ENCODE data around the gene RBMS3. TPM values are rescaled to one million over a fixed set of nuclear protein-coding genes. Genes with fewer than 3 reads are reported as not detected.

Gene RBMS3
- total RNA-seq, 3 donors from 2014 or later: 0.81 to 1.9 (median 1.1) TPM

GRCh38 chr3:29859726-29860270 is 578.9 kb downstream of the RBMS3 start:
- ATAC-seq (no peak), DNase-seq (no peak)
- H3K4me3 Mint-ChIP-seq: no peak overlapping the region
- peaks cover 3% of the 10 kb centered on the region for H3K27me3 Mint-ChIP-seq (ENCODE audit: low read depth)
- no peaks in the 10 kb centered on the region for H3K36me3 Mint-ChIP-seq (ENCODE audit: insufficient read depth)
- no peaks in the 10 kb centered on the region for H3K4me1 Mint-ChIP-seq (ENCODE audit: low read depth)
- no peaks in the 10 kb centered on the region for H3K9me3 Mint-ChIP-seq

DNA sequence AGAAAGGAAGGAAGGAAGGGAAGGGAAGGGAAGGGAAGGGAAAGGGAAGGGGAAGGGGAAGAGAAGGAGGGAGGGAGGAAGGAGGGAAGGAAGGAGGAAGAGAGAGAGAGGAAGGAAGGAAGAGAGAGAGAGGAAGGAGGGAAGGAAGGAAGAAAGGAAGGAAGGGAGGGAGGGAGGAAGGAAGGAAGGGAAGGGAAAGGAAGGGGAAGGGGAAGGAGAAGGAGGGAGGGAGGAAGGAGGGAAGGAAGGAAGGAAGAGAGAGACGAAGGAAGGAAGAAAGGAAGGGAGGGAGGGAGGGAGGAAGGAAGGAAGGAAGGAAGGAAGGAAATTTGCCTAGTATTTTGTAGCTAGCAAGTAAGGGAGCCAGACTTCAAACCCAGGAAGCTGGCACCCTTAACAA is 583.9 kb downstream of the RBMS3 start:
- H3K27me3 Mint-ChIP-seq (ENCODE audit: low read depth): peaks cover 3% of the 10 kb centered on the region
- no peaks in the 10 kb centered on the region for H3K9me3 Mint-ChIP-seq
- no peak overlapping the region for H3K4me3 Mint-ChIP-seq
- no peaks in the 10 kb centered on the region for H3K4me1 Mint-ChIP-seq (ENCODE audit: low read depth)
- no peaks in the 10 kb centered on the region for H3K36me3 Mint-ChIP-seq (ENCODE audit: insufficient read depth)
- no peak for DNase-seq
- ATAC-seq: no peak

GRCh38 chr3:29868543-29869101 is 587.8 kb downstream of the RBMS3 start:
- no peaks in the 10 kb centered on the region for H3K9me3 Mint-ChIP-seq

DNA sequence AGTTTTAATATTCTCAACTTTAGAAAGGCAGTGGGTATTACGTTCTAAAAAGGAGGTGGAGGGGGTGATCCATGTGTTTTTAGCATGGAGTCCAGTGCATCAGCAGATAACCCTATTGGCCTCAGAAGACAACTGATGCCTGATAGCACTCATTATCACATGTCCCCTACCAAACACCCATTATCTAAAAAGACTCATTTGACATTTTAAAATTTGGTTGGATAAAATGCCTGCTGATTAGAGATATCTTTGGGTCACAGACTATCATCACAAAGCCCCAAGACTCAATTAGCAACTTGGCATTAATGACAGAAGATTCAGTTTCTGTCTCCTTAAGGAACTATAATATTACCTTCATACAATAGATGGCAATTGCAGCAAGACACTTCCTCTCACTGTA is 589.3 kb downstream of the RBMS3 start:
- H3K4me1 Mint-ChIP-seq (ENCODE audit: low read depth): no peaks in the 10 kb centered on the region
- H3K4me3 Mint-ChIP-seq: no peak overlapping the region
- DNase-seq (no peak), ATAC-seq (no peak)
- no peaks in the 10 kb centered on the region for H3K36me3 Mint-ChIP-seq (ENCODE audit: insufficient read depth)
- H3K27me3 Mint-ChIP-seq (ENCODE audit: low read depth): no peaks in the 10 kb centered on the region
- H3K9me3 Mint-ChIP-seq: no peaks in the 10 kb centered on the region

More at GRCh38 chr3:29868543-29869101, 587.8 kb downstream of the RBMS3 start:
- no peaks in the 10 kb centered on the region for H3K27me3 Mint-ChIP-seq (ENCODE audit: low read depth)
- H3K36me3 Mint-ChIP-seq (ENCODE audit: insufficient read depth): no peaks in the 10 kb centered on the region
- ATAC-seq (no peak), DNase-seq (no peak)
- no peak overlapping the region for H3K4me3 Mint-ChIP-seq
- H3K4me1 Mint-ChIP-seq (ENCODE audit: low read depth): no peaks in the 10 kb centered on the region

- DNase-seq (no peak), ATAC-seq (no peak)
- H3K4me3 Mint-ChIP-seq: no peak overlapping the region
- no peaks in the 10 kb centered on the region for H3K36me3 Mint-ChIP-seq (ENCODE audit: insufficient read depth)
- H3K4me1 Mint-ChIP-seq (ENCODE audit: low read depth): no peaks in the 10 kb centered on the region
- H3K9me3 Mint-ChIP-seq: no peaks in the 10 kb centered on the region
- H3K27me3 Mint-ChIP-seq (ENCODE audit: low read depth): no peaks in the 10 kb centered on the region
These were observed 590.2 kb downstream of the RBMS3 start for GRCh38 chr3:29871087-29871486.

GRCh38 chr3:29880809-29881208 is 599.9 kb downstream of the RBMS3 start:
- Mint-ChIP-seq H3K27me3 (ENCODE audit: low read depth) (peaks cover 7% of the 10 kb centered on the region), H3K4me3 (no peak overlapping the region), H3K4me1 (ENCODE audit: low read depth) (no peaks in the 10 kb centered on the region), H3K36me3 (ENCODE audit: insufficient read depth) (no peaks in the 10 kb centered on the region), H3K9me3 (no peaks in the 10 kb centered on the region)
- ATAC-seq: no peak
- no peak for DNase-seq

DNA sequence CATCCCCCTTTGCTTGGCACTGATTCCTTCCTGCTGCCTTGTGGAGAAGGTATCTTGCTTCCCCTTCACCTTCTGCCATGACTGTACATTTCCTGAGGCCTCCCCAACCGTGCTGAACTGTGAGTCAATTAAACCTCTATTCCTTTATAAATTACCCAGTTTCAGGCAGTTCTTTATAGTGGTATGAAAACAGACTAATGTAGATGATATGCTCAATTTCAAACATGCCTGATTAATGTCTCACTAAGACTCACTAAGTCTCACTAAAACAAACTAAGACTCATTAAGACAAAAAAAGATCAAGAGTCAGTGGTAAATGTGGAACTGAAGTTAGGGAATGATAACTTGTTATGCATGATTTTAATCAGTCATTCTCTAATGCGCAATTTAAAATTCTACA is 606.6 kb downstream of the RBMS3 start:
- Mint-ChIP-seq H3K4me3 (no peak overlapping the region), H3K27me3 (ENCODE audit: low read depth) (no peaks in the 10 kb centered on the region), H3K9me3 (no peaks in the 10 kb centered on the region), H3K4me1 (ENCODE audit: low read depth) (no peaks in the 10 kb centered on the region), H3K36me3 (ENCODE audit: insufficient read depth) (no peaks in the 10 kb centered on the region)
- ATAC-seq (no peak), DNase-seq (no peak)

DNA sequence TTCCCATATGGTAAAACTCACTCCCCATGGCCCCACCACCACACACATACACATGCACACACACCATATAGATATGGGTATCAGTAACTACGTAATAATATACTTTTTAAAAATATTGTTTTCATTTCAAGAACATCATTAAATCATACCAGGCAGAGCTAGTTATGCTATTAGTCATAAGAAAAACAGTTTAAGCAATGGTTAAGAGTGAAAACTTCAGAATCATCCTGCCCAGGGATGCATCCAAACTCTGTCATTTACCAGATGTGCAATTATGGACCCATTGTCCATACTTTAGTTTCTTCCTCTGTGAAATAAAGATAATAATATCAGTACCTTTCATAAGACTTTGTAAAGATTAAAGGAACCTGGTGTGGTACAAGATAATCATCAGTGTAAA is 608.3 kb downstream of the RBMS3 start:
- Mint-ChIP-seq H3K4me1 (ENCODE audit: low read depth) (no peaks in the 10 kb centered on the region), H3K27me3 (ENCODE audit: low read depth) (peaks cover 2% of the 10 kb centered on the region), H3K36me3 (ENCODE audit: insufficient read depth) (no peaks in the 10 kb centered on the region), H3K4me3 (no peak overlapping the region), H3K9me3 (no peaks in the 10 kb centered on the region)
- no peak for ATAC-seq
- no peak for DNase-seq

GRCh38 chr3:29890801-29891200 is 609.9 kb downstream of the RBMS3 start:
- ATAC-seq (no peak), DNase-seq (no peak)
- H3K4me3 Mint-ChIP-seq: no peak overlapping the region
- no peaks in the 10 kb centered on the region for H3K36me3 Mint-ChIP-seq (ENCODE audit: insufficient read depth)
- H3K9me3 Mint-ChIP-seq: no peaks in the 10 kb centered on the region
- H3K4me1 Mint-ChIP-seq (ENCODE audit: low read depth): no peaks in the 10 kb centered on the region
- peaks cover 2% of the 10 kb centered on the region for H3K27me3 Mint-ChIP-seq (ENCODE audit: low read depth)

- Mint-ChIP-seq H3K9me3 (no peaks in the 10 kb centered on the region), H3K4me1 (ENCODE audit: low read depth) (no peaks in the 10 kb centered on the region), H3K27me3 (ENCODE audit: low read depth) (peaks cover 2% of the 10 kb centered on the region), H3K4me3 (no peak overlapping the region), H3K36me3 (ENCODE audit: insufficient read depth) (no peaks in the 10 kb centered on the region)
- DNase-seq (no peak), ATAC-seq (no peak)
These were observed 612.2 kb downstream of the RBMS3 start for GRCh38 chr3:29892976-29893554.

- Mint-ChIP-seq H3K9me3 (no peaks in the 10 kb centered on the region), H3K4me3 (no peak overlapping the region), H3K4me1 (ENCODE audit: low read depth) (no peaks in the 10 kb centered on the region), H3K27me3 (ENCODE audit: low read depth) (peaks cover 2% of the 10 kb centered on the region), H3K36me3 (ENCODE audit: insufficient read depth) (no peaks in the 10 kb centered on the region)
- ATAC-seq (no peak), DNase-seq (no peak)
These were observed 616.0 kb downstream of the RBMS3 start for GRCh38 chr3:29896856-29897255.

GRCh38 chr3:29898171-29898965 is 617.5 kb downstream of the RBMS3 start:
- H3K36me3 Mint-ChIP-seq (ENCODE audit: insufficient read depth): no peaks in the 10 kb centered on the region
- no peaks in the 10 kb centered on the region for H3K4me1 Mint-ChIP-seq (ENCODE audit: low read depth)
- no peak for DNase-seq
- peaks cover 2% of the 10 kb centered on the region for H3K27me3 Mint-ChIP-seq (ENCODE audit: low read depth)
- no peak overlapping the region for H3K4me3 Mint-ChIP-seq
- no peak for ATAC-seq
- no peaks in the 10 kb centered on the region for H3K9me3 Mint-ChIP-seq

DNA sequence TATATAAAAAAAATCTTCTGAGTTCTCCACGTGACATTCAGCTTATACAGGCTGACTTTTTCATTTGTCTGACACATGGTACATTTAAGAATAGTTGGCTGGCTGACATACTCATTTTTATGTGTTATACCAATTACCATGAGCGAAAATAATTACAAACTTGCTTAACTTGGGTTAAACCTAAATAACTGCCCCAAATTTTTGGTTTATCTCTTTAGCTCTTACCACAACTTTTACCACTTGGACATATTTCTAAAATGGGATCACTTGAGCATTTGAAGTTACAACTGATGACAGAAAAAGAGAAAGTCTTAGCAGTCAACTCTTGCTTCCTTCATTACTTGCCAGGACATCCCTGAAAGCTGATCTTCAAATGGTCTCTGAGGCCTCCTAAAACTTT is 618.1 kb downstream of the RBMS3 start:
- Mint-ChIP-seq H3K9me3 (no peaks in the 10 kb centered on the region), H3K36me3 (ENCODE audit: insufficient read depth) (no peaks in the 10 kb centered on the region), H3K4me3 (no peak overlapping the region), H3K27me3 (ENCODE audit: low read depth) (no peaks in the 10 kb centered on the region), H3K4me1 (ENCODE audit: low read depth) (no peaks in the 10 kb centered on the region)
- ATAC-seq (no peak), DNase-seq (no peak)

DNA sequence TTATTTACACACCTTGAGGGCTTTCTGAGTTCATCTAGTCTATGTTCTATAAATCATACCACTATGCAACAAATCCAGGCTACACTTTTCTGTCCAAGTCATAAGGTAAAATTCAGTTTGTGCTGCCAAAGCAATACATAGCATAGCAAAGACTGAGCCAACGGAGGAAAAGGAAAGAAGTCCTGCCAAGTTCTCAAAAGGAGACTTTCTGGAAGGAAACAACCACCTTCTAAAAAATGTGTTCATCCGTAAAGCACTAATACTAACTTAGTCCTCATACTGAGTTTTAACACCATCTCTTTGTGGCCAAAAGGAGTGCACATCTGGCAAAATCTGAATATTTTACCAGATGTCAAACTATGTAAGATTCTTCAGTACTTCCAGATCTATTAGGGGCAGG is 620.2 kb downstream of the RBMS3 start:
- no peaks in the 10 kb centered on the region for H3K36me3 Mint-ChIP-seq (ENCODE audit: insufficient read depth)
- no peaks in the 10 kb centered on the region for H3K9me3 Mint-ChIP-seq
- DNase-seq (no peak), ATAC-seq (no peak)
- H3K4me1 Mint-ChIP-seq (ENCODE audit: low read depth): no peaks in the 10 kb centered on the region
- no peak overlapping the region for H3K4me3 Mint-ChIP-seq
- no peaks in the 10 kb centered on the region for H3K27me3 Mint-ChIP-seq (ENCODE audit: low read depth)

GRCh38 chr3:29903600-29903999 is 622.7 kb downstream of the RBMS3 start:
- ATAC-seq: no peak
- Mint-ChIP-seq H3K27me3 (ENCODE audit: low read depth) (no peaks in the 10 kb centered on the region), H3K36me3 (ENCODE audit: insufficient read depth) (no peaks in the 10 kb centered on the region), H3K4me1 (ENCODE audit: low read depth) (no peaks in the 10 kb centered on the region), H3K9me3 (no peaks in the 10 kb centered on the region), H3K4me3 (no peak overlapping the region)
- no peak for DNase-seq

All from activated T-cell treated with anti-CD3 and anti-CD28 coated beads, Interleukin-2, amount 50 U/mL, for 4 hours (primary cell).